MCF 10A (cell line): ENCODE data around the gene C2orf72. TPM values are rescaled to one million over a fixed set of nuclear protein-coding genes. Genes with fewer than 3 reads are reported as not detected.

Source experiments
- BruUV-seq: library from RNA; stranded (reverse); fragments of 400-500 nt; replicated peaks from 2 replicates; lab custom pipeline; 2021; lab: Mats Ljungman, UMichigan
- CTCF ChIA-PET: fragments of 300-600 bp; sonication (Branson Sonifier 250); formaldehyde crosslinking; extraction: SDS; loops from one replicate; lab custom pipeline; 2021; ENCODE audit warnings: antibody characterized with exemption, inconsistent platforms; lab: Yijun Ruan, JAX
- POLR2A ChIA-PET: fragments of 300-600, 350-650 bp; sonication (Branson Sonifier 250); formaldehyde crosslinking; extraction: SDS; loops from one replicate; lab custom pipeline; 2020; ENCODE audit warnings: antibody characterized with exemption, inconsistent platforms; lab: Yijun Ruan, JAX
- DNase-seq: peaks from one replicate; pipeline ENCODE4 v3.0.0-alpha.2; 2018; ENCODE audit not compliant: unreplicated experiment
- H3K27ac Mint-ChIP-seq: one replicate; pipeline ENCODE4 v1.8.0; 2022; ENCODE audit warnings: mild to moderate bottlenecking, low read depth, mixed read lengths; ENCODE audit not compliant: unreplicated experiment
- H3K27me3 Mint-ChIP-seq: one replicate; pipeline ENCODE4 v1.8.0; 2022; ENCODE audit warnings: mixed read lengths; ENCODE audit not compliant: insufficient read depth, unreplicated experiment
- H3K36me3 Mint-ChIP-seq: one replicate; pipeline ENCODE4 v1.8.0; 2022; ENCODE audit warnings: mild to moderate bottlenecking, moderate library complexity, mixed read lengths; ENCODE audit not compliant: insufficient read depth, unreplicated experiment
- H3K4me1 Mint-ChIP-seq: one replicate; pipeline ENCODE4 v1.8.0; 2022; ENCODE audit warnings: mixed read lengths; ENCODE audit not compliant: insufficient read depth, unreplicated experiment
- H3K4me3 Mint-ChIP-seq: one replicate; pipeline ENCODE4 v1.8.0; 2022; ENCODE audit warnings: mild to moderate bottlenecking, moderate library complexity, mixed read lengths; ENCODE audit not compliant: unreplicated experiment
- H3K9me3 Mint-ChIP-seq: one replicate; pipeline ENCODE4 v1.8.0; 2022; ENCODE audit warnings: mixed read lengths; ENCODE audit not compliant: unreplicated experiment
- CTCF ChIP-seq: fragments of 200-600 bp; IDR thresholded peaks from one replicate; pipeline ENCODE4 v1.8.0; 2022; ENCODE audit warnings: antibody characterized with exemption, mild to moderate bottlenecking; ENCODE audit not compliant: unreplicated experiment
- intact Hi-C: fragments of 100-400 bp; cut with micrococcal nuclease; formaldehyde crosslinking; loops from 2 replicates; pipeline ENCODE4 v1.14.1; 2022
- total RNA-seq: library from RNA; stranded (reverse); gene quantifications from 2 replicates; pipeline ENCODE4 v1.2.3, GENCODE V29; 2022

The C2orf72 gene
- total RNA-seq, 1 experiment from 2014 or later, result not detected

- Mint-ChIP-seq H3K36me3 (no peaks in the 10 kb centered on the region), H3K9me3 (no peaks in the 10 kb centered on the region), H3K4me1 (no peaks in the 10 kb centered on the region), H3K27ac (no peak overlapping the region), H3K27me3 (peaks cover 57% of the 10 kb centered on the region), H3K4me3 (no peak overlapping the region)
- CTCF ChIA-PET, result interaction anchor here (0.6 to 2.1 kb wide), 2 partner anchors 12 to 14 kb away, joined by 3 to 7 read pairs; no protein-coding TSS in a partner anchor
- POLR2A ChIA-PET, result no interaction called here
- BruUV-seq, result no TSS peak
- DNase-seq, result no peak
- TF ChIP-seq CTCF, result no peak
- intact Hi-C loops, result no loop called here
These were observed 3.9 kb downstream of the C2orf72 start for GRCh38 chr2:231041061-231041689.

- H3K36me3 Mint-ChIP-seq, result no peaks in the 10 kb centered on the region
These were observed 6.5 kb downstream of the C2orf72 start for GRCh38 chr2:231043796-231044195.

GRCh38 chr2:231046916-231047273 lies 9.6 kb downstream of the C2orf72 start:
- Mint-ChIP-seq H3K9me3 (no peaks in the 10 kb centered on the region), H3K4me3 (no peak overlapping the region), H3K4me1 (no peaks in the 10 kb centered on the region), H3K27me3 (peaks cover 5% of the 10 kb centered on the region), H3K27ac (no peak overlapping the region), H3K36me3 (no peaks in the 10 kb centered on the region)
- no peak for DNase-seq
- intact Hi-C loops, result no loop called here
- no peak for TF ChIP-seq CTCF
- ChIA-PET CTCF (interaction anchor here (0.6 to 1.1 kb wide), 3 partner anchors 11 to 73 kb away, joined by 3 read pairs; no protein-coding TSS in a partner anchor), POLR2A (no interaction called here)
- no TSS peak for BruUV-seq

More at GRCh38 chr2:231043796-231044195, 6.5 kb downstream of the C2orf72 start:
- TF ChIP-seq CTCF, result no peak
- Mint-ChIP-seq H3K27ac (no peak overlapping the region), H3K4me3 (no peak overlapping the region), H3K9me3 (no peaks in the 10 kb centered on the region), H3K27me3 (peaks cover 36% of the 10 kb centered on the region), H3K4me1 (no peaks in the 10 kb centered on the region)
- CTCF ChIA-PET, result interaction anchor here (0.5 to 2.7 kb wide), 2 partner anchors 10 to 869 kb away, joined by 4 to 16 read pairs; no protein-coding TSS in a partner anchor
- BruUV-seq, result no TSS peak
- intact Hi-C loops, result no loop called here
- DNase-seq, result no peak
- POLR2A ChIA-PET, result no interaction called here

- TF ChIP-seq CTCF, result no peak
- DNase-seq, result no peak
- POLR2A ChIA-PET, result no interaction called here
- peaks cover under 1% of the 10 kb centered on the region for H3K27me3 Mint-ChIP-seq
- no TSS peak for BruUV-seq
- no peak overlapping the region for H3K27ac Mint-ChIP-seq
- intact Hi-C loops, result no loop called here
- no peak overlapping the region for H3K4me3 Mint-ChIP-seq
- CTCF ChIA-PET, result interaction anchor here (0.6 to 1.1 kb wide), 3 partner anchors 11 to 223 kb away, joined by 3 read pairs; no protein-coding TSS in a partner anchor
- no peaks in the 10 kb centered on the region for H3K9me3 Mint-ChIP-seq
- H3K36me3 Mint-ChIP-seq, result no peaks in the 10 kb centered on the region
- H3K4me1 Mint-ChIP-seq, result no peaks in the 10 kb centered on the region
These were observed 10.1 kb downstream of the C2orf72 start for GRCh38 chr2:231047274-231047922.
